H1 (cell line): ENCODE data around the gene DYNLL1. TPM values are rescaled to one million over a fixed set of nuclear protein-coding genes. Genes with fewer than 3 reads are reported as not detected.
A peak's percentile ranks its signal among the peaks of the same experiment; 100 is the strongest.

Experiments
- ASH2L ChIP-seq: fragments of 200-600, 300-600 bp; sonication (generic); IDR thresholded peaks from one replicate; pipeline ENCODE4 v1.7.1; 2017; ENCODE audit warnings: low read length
- ATF3 ChIP-seq: IDR thresholded peaks from 2 replicates; pipeline ENCODE4 v1.6.1; 2011; ENCODE audit warnings: low read depth, mild to moderate bottlenecking, low read length; ENCODE audit not compliant: insufficient read depth
- CHD2 ChIP-seq: IDR thresholded peaks from 2 replicates; pipeline ENCODE4 v1.6.1; 2012; ENCODE audit warnings: low read length, improper control_type of control experiment
- CREB1 ChIP-seq: IDR thresholded peaks from 2 replicates; pipeline ENCODE4 v1.6.1; 2012; ENCODE audit warnings: inconsistent platforms
- CTBP2 ChIP-seq: IDR thresholded peaks from 2 replicates; pipeline ENCODE4 v1.7.0; 2011; ENCODE audit warnings: borderline replicate concordance, mild to moderate bottlenecking, moderate library complexity, mixed read lengths, low read length; ENCODE audit not compliant: insufficient read depth, insufficient read length
- E2F6 ChIP-seq: IDR thresholded peaks from 2 replicates; pipeline ENCODE4 v1.6.1; 2012; ENCODE audit warnings: inconsistent platforms
- HDAC6 ChIP-seq: IDR thresholded peaks from one replicate; pipeline ENCODE4 v1.7.1; 2012; ENCODE audit warnings: low read depth, mild to moderate bottlenecking, inconsistent platforms, low read length, moderate library complexity
- JUN ChIP-seq: IDR thresholded peaks from 2 replicates; pipeline ENCODE4 v1.6.1; 2011; ENCODE audit warnings: low read depth, mild to moderate bottlenecking, improper control_type of control experiment, low read length
- JUND ChIP-seq: IDR thresholded peaks from 2 replicates; pipeline ENCODE4 v1.6.1; 2011; ENCODE audit warnings: mild to moderate bottlenecking, improper control_type of control experiment, low read length
- POLR2A ChIP-seq, 2 experiments: IDR thresholded peaks; 1 replicate in 1 of 2; 2 replicates in 1 of 2; pipeline ENCODE4 v1.6.1; 2011; ENCODE audit warnings: low read depth in 2 of 2, low read length in 2 of 2, mild to moderate bottlenecking in 2 of 2; ENCODE audit errors: control extremely low read depth in 1 of 2
- RAD21 ChIP-seq, 2 experiments: IDR thresholded peaks in 1 of 2; conservative IDR thresholded peaks in 1 of 2; 2 replicates each; pipeline ENCODE4 v1.6.1; 2011; ENCODE audit warnings: low read depth in 2 of 2, low read length in 2 of 2, improper control_type of control experiment in 1 of 2, inconsistent platforms in 1 of 2, mild to moderate bottlenecking in 1 of 2, moderate library complexity in 1 of 2
- RBBP5 ChIP-seq: IDR thresholded peaks from 2 replicates; pipeline ENCODE4 v1.7.1; 2012; ENCODE audit warnings: low read depth, mild to moderate bottlenecking, inconsistent platforms, low read length, moderate library complexity, borderline replicate concordance
- SIX5 ChIP-seq: IDR thresholded peaks from 2 replicates; pipeline ENCODE4 v1.6.1; 2011; ENCODE audit warnings: mild to moderate bottlenecking, low read depth, low read length
- SP1 ChIP-seq: IDR thresholded peaks from 2 replicates; pipeline ENCODE4 v1.6.1; 2011; ENCODE audit warnings: low read depth, low read length
- SP4 ChIP-seq: IDR thresholded peaks from 2 replicates; pipeline ENCODE4 v1.6.1; 2012; ENCODE audit warnings: low read length, inconsistent platforms
- TBP ChIP-seq: IDR thresholded peaks from 2 replicates; pipeline ENCODE4 v1.6.1; 2011; ENCODE audit warnings: low read depth, low read length, improper control_type of control experiment
- TCF12 ChIP-seq: IDR thresholded peaks from 2 replicates; pipeline ENCODE4 v1.6.1; 2011; ENCODE audit warnings: low read depth, mild to moderate bottlenecking, low read length
- ZNF274 ChIP-seq: IDR thresholded peaks from 2 replicates; pipeline ENCODE4 v1.7.0; 2012; ENCODE audit warnings: low read length, borderline replicate concordance; ENCODE audit errors: extremely low read depth
- polyA plus RNA-seq, 7 experiments: library from polyadenylated mRNA; depleted of rRNA in 3 of 7; stranded (reverse) in 5 of 7; unstranded in 2 of 7; fragments of >200 nt in 5 of 7; fragments of 200-250 nt in 2 of 7; gene quantifications; 1 replicate in 5 of 7; 2 replicates in 1 of 7; 4 replicates in 1 of 7; pipeline versions ENCODE4 v1.2.1 to v1.2.3, GENCODE V29; 2011 to 2013; ENCODE audit warnings: missing spikeins in 2 of 7, mixed read lengths in 2 of 7
- total RNA-seq: library from RNA; stranded (reverse); fragmentation: NEBNext Ultra II Directional; extraction: Animal tissue kit (Norgen Biotek cat#: 25700); gene quantifications from 2 replicates; pipeline ENCODE4 v1.2.1, GENCODE V29; 2021
- TF ChIP-seq, protein P1 (sequence below): IDR thresholded peaks from 2 replicates; pipeline ENCODE4 v1.6.1; 2012; ENCODE audit warnings: low read length, inconsistent platforms

The DYNLL1 gene
- total and polyA plus RNA-seq, 2 of the 8 experiments (the other 6 are each of a cell fraction or from before 2014, with no cell fraction given), result 423 to 488 TPM

GRCh38 chr12:120528861-120529525 lies 33.1 kb downstream of the DYNLL1 start, which contains the start of gene COQ5 (continued):
- TF ChIP-seq ZNF274 (no peak), ATF3 (peak; percentile 83; the same call in 1 of the 2 replicates), CREB1 (peak; percentile 94), POLR2A (IDR thresholded peaks at IDR 0.05; ENCODE audit: control extremely low read depth in 1 of 2, low read depth in 2 of 2, low read length in 2 of 2) (peak; percentile 72 to 92), CHD2 (no peak), CTBP2 (no peak), RBBP5 (peak; percentile 78; the same call in 1 of the 2 replicates), SP4 (no peak), RAD21 (IDR thresholded peaks at IDR 0.05 in 1 of 2, conservative IDR thresholded peaks at IDR 0.05 in 1 of 2; ENCODE audit: low read depth in 2 of 2, low read length in 2 of 2) (no peak), E2F6 (no peak), SP1 (peak; percentile 50; the same call in 1 of the 2 replicates), SIX5 (peak; percentile 44; the same call in 1 of the 2 replicates), ASH2L (peak; percentile 96), HDAC6 (no peak), JUN (no peak), TBP (peak; percentile 91), JUND (peak; percentile 72), TCF12 (no peak)
- TF ChIP-seq, protein P1, sequence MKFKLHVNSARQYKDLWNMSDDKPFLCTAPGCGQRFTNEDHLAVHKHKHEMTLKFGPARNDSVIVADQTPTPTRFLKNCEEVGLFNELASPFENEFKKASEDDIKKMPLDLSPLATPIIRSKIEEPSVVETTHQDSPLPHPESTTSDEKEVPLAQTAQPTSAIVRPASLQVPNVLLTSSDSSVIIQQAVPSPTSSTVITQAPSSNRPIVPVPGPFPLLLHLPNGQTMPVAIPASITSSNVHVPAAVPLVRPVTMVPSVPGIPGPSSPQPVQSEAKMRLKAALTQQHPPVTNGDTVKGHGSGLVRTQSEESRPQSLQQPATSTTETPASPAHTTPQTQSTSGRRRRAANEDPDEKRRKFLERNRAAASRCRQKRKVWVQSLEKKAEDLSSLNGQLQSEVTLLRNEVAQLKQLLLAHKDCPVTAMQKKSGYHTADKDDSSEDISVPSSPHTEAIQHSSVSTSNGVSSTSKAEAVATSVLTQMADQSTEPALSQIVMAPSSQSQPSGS, result peak; percentile 93
- TF ChIP-seq, all 59 proteins: peak for 24
